GM19468 (cell line): ENCODE measurements around the gene NKX6-2.
"Not testable (repeated sequence)": the region's sequence is repeated elsewhere in the genome, so short reads cannot be mapped to it uniquely, and the experiment has no call there.

Experiments used
- ATAC-seq: cut with Tn5 transposase; IDR thresholded peaks from one replicate; pipeline ENCODE4 v1.9.1; 2021; ENCODE audit warnings: mild to moderate bottlenecking, moderate library complexity, moderate number of reproducible peaks; ENCODE audit not compliant: unreplicated experiment; ENCODE audit errors: extremely low read depth

NKX6-2 gene

DNA sequence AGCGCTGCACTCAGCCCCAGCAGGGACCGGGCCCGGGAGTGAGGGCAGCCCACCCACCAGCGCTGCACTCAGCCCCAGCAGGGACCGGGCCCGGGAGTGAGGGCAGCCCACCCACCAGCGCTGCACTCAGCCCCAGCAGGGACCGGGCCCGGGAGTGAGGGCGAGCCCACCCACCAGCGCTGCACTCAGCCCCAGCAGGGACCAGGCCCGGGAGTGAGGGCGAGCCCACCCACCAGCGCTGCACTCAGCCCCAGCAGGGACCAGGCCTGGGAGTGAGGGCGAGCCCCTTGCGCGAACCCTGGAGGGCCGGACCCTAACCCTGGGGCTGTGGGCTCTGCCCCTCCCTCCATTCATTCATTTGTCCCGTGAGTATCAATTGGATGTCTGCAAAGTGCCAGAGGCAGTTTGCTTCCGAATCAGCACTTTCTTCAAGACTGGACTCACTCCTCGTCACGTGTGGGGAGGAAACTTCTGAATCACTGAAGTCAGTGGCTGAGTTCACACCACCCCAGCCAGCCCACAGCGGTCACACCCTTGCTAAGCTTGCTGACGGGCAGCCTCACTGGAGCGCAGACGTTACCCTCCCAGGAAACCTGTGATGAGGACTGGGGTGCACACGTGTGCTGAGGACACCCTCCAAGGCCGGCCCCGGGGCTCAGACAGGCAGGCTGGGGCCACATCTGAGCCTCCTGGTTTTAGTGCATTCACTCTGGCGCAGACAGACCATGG lies 42.6 kb downstream of the NKX6-2 start:
- not testable (repeated sequence) for ATAC-seq

GRCh38 chr10:132742837-132743194 lies 43.1 kb downstream of the NKX6-2 start:
- ATAC-seq = no peak

DNA sequence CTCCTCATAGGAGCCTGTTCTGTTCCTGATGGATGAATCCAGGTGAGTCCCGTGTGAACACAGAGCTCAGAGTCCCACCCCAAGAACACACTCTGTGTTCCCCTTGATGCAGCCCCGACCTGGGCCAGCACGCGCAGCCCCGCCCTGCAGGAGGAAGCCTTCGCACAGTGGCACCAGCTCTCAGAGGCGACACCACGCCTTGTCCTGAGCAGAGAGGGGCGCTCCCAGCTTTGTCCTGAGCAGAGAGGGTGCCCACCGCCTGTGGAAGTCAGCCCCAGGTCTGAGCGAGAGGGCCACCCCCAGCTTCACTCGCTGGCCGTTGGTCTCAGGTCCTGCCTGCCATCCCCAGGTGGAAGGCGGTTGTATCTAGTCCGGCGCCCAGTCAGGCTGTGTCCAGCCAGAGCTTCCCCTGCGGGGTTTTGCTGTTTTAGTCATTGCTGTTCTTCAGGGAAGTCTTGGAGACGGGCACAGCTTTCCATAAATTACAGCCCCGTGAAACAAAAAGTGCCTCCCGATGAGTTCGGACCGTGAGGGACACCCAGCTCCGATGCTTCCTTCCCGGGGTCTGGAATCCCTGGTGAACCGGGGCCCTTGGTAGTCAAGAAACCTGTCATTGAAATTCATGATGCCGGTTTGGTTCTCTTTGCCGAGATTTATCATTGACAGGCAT lies 43.6 kb downstream of the NKX6-2 start:
- ATAC-seq = no peak

DNA sequence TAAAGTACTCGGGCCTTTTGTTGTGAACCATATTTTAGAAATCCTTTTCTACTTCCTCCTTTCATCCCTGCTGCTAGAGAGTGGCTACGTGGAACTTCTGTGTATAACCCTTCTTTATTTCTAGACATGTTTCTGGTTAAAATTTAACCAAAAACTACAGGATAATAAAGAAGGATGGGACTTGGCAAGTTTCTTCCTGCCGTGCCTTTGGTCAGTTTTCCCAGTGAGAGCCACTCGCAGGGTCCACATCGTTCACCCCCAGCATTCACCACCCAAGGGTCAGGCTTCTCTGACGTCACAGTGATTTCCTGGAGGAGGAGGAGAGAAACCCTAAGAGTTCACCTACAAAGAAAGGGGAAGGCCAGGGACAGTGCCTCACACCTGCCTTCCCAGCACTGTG lies 45.4 kb downstream of the NKX6-2 start:
- no peak for ATAC-seq

- no peak for ATAC-seq
Observed at GRCh38 chr10:132739225-132739613, 46.7 kb downstream of the NKX6-2 start.

- ATAC-seq = no peak
Observed at GRCh38 chr10:132738454-132739224, 47.3 kb downstream of the NKX6-2 start.

GRCh38 chr10:132737390-132738048 lies 48.4 kb downstream of the NKX6-2 start:
- no peak for ATAC-seq

DNA sequence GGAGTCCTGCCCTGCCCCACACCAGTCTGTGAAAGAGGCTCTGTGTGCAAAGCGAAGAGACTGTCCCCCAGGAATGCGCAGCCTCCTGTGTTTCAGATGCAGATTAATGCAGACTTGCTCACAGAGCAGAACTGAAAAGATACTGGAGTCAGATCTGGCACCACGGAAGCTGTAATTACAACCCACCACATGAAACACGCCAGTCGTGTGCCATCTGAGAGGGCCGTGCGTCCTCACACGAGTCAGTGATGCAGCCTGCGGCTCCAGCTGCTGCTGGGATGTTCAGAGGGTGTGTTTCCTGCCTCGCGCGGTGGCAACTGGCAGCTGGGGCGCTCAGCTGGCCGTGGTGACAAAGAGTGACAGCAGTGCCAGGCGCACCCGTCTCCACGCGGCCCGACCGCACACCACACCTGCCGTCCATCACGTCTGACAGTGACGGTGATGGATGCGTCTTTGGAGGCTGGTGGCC lies 50.0 kb downstream of the NKX6-2 start:
- ATAC-seq = no peak

GRCh38 chr10:132735341-132735775 lies 50.6 kb downstream of the NKX6-2 start:
- ATAC-seq = no peak

GRCh38 chr10:132733926-132734325 lies 52.0 kb downstream of the NKX6-2 start:
- no peak for ATAC-seq
